ENCODE measurements around the gene NFIX.

GRCh38 chr19:12997967-12998940 is 3.0 kb downstream of the NFIX start:
- no peak for TF ChIP-seq CTCF (IDR thresholded peaks at IDR 0.05)
- no peak for TF ChIP-seq POLR2A (IDR thresholded peaks at IDR 0.05)

All from tibial nerve (tissue), 3 donors.